Panc1 (cell line): ENCODE measurements around the gene NOL4L. TPM values are rescaled to one million over a fixed set of nuclear protein-coding genes. Genes with fewer than 3 reads are reported as not detected.

ENCODE experiments used
- ATAC-seq: fragments of 200-7000 bp; cut with Tn5 transposase; 2 replicates; pipeline ENCODE4 v1.9.1; 2020; ENCODE audit warnings: mild to moderate bottlenecking, moderate library complexity
- BruUV-seq: library from RNA; stranded (reverse); fragments of 400-500 nt; replicated peaks from 2 replicates; lab custom pipeline; 2021; lab: Mats Ljungman, UMichigan
- CTCF ChIA-PET: fragments of 300-600 bp; sonication (Branson Sonifier 250); formaldehyde crosslinking; loops from one replicate; lab custom pipeline; 2022; ENCODE audit warnings: antibody characterized with exemption; lab: Charles Lee
- POLR2A ChIA-PET: fragments of 300-600 bp; sonication (Branson Sonifier 250); formaldehyde crosslinking; loops from one replicate; lab custom pipeline; 2022; ENCODE audit warnings: antibody characterized with exemption; lab: Charles Lee
- DNase-seq: peaks from one replicate; pipeline ENCODE4 v3.0.0-alpha.2; 2010; ENCODE audit warnings: low read depth, low spot score
- H3K27ac ChIP-seq: 2 replicates; pipeline ENCODE4 v1.5.1; 2011; ENCODE audit warnings: mild to moderate bottlenecking, low read length, inconsistent platforms
- H3K27me3 ChIP-seq: fragments of 200-500 bp; sonication (Bioruptor generic); 2 replicates; pipeline ENCODE4 v1.6.0; 2014; ENCODE audit warnings: low read length, inconsistent platforms; ENCODE audit not compliant: control insufficient read depth, insufficient read depth
- H3K36me3 ChIP-seq: fragments of 200-500 bp; sonication (Bioruptor generic); 2 replicates; pipeline ENCODE4 v1.5.1; 2014; ENCODE audit warnings: inconsistent platforms, mild to moderate bottlenecking, low read length, moderate library complexity; ENCODE audit not compliant: control insufficient read depth, insufficient read depth
- H3K4me1 ChIP-seq: 2 replicates; pipeline ENCODE4 v1.5.1; 2011; ENCODE audit warnings: inconsistent platforms, mild to moderate bottlenecking, low read length, moderate library complexity; ENCODE audit not compliant: control insufficient read depth, insufficient read depth
- H3K4me3 ChIP-seq, 2 experiments: 2 replicates each; pipeline ENCODE4 v1.5.1; 2011 to 2012; ENCODE audit warnings: low read depth in 2 of 2, low read length in 2 of 2, mild to moderate bottlenecking in 2 of 2, inconsistent platforms in 1 of 2, moderate library complexity in 1 of 2
- H3K9me3 ChIP-seq: fragments of 200-500 bp; sonication (Bioruptor generic); 2 replicates; pipeline ENCODE4 v1.5.1; 2014; ENCODE audit warnings: low read depth, mild to moderate bottlenecking, inconsistent platforms, low read length, moderate library complexity; ENCODE audit not compliant: control insufficient read depth, insufficient read depth
- CTCF ChIP-seq: fragments of 450-650 bp; IDR thresholded peaks from 2 replicates; pipeline ENCODE4 v1.5.1; 2017; ENCODE audit warnings: mild to moderate bottlenecking
- POLR2AphosphoS5 ChIP-seq: IDR thresholded peaks from 2 replicates; pipeline ENCODE4 v1.6.1; 2012; ENCODE audit warnings: mild to moderate bottlenecking, low read depth, low read length, moderate library complexity
- SIN3A ChIP-seq: IDR thresholded peaks from 2 replicates; pipeline ENCODE4 v1.6.1; 2012; ENCODE audit warnings: low read depth, mild to moderate bottlenecking, low read length, moderate library complexity, borderline replicate concordance; ENCODE audit not compliant: insufficient read depth
- TCF7L2 ChIP-seq: IDR thresholded peaks from 2 replicates; pipeline ENCODE4 v1.6.1; 2011; ENCODE audit warnings: mild to moderate bottlenecking, low read depth, low read length, inconsistent platforms
- in situ Hi-C: cut with HindIII; loops from 2 replicates; pipeline ENCODE4 v1.10.0; 2016; ENCODE audit warnings: low sequenced_read_pairs, low pct_unique_long_range_greater_than_20kb
- intact Hi-C: fragments of 100-400 bp; cut with micrococcal nuclease; formaldehyde crosslinking; loops from one replicate; pipeline ENCODE4 v1.10.0; 2022; ENCODE audit not compliant: unreplicated experiment
- total RNA-seq: library from RNA; stranded (reverse); gene quantifications from one replicate; pipeline ENCODE4 v1.2.1, GENCODE V29; 2021; ENCODE audit not compliant: unreplicated experiment
- TF ChIP-seq, protein P1 (sequence below), 2 experiments: IDR thresholded peaks; 2 replicates each; pipeline ENCODE4 v1.6.1; 2011 to 2012; ENCODE audit warnings: low read depth in 2 of 2, control low read depth in 1 of 2, low read length in 1 of 2, mild to moderate bottlenecking in 1 of 2, moderate library complexity in 1 of 2; ENCODE audit not compliant: insufficient read depth in 1 of 2

The NOL4L gene
- total RNA-seq, 1 experiment from 2014 or later: 21.6 TPM

- ChIA-PET CTCF (no interaction called here), POLR2A (no interaction called here)
- in situ Hi-C loops (no loop called here), intact Hi-C loops (no loop called here)
- H3K36me3 ChIP-seq: no peaks in the 10 kb centered on the region
- no peaks in the 10 kb centered on the region for H3K9me3 ChIP-seq
- no peak overlapping the region for H3K4me3 ChIP-seq
- no peak overlapping the region for H3K27ac ChIP-seq
- no peaks in the 10 kb centered on the region for H3K27me3 ChIP-seq
- TF ChIP-seq SIN3A (no peak), POLR2AphosphoS5 (no peak), TCF7L2 (no peak), CTCF (no peak)
- TF ChIP-seq, protein P1, sequence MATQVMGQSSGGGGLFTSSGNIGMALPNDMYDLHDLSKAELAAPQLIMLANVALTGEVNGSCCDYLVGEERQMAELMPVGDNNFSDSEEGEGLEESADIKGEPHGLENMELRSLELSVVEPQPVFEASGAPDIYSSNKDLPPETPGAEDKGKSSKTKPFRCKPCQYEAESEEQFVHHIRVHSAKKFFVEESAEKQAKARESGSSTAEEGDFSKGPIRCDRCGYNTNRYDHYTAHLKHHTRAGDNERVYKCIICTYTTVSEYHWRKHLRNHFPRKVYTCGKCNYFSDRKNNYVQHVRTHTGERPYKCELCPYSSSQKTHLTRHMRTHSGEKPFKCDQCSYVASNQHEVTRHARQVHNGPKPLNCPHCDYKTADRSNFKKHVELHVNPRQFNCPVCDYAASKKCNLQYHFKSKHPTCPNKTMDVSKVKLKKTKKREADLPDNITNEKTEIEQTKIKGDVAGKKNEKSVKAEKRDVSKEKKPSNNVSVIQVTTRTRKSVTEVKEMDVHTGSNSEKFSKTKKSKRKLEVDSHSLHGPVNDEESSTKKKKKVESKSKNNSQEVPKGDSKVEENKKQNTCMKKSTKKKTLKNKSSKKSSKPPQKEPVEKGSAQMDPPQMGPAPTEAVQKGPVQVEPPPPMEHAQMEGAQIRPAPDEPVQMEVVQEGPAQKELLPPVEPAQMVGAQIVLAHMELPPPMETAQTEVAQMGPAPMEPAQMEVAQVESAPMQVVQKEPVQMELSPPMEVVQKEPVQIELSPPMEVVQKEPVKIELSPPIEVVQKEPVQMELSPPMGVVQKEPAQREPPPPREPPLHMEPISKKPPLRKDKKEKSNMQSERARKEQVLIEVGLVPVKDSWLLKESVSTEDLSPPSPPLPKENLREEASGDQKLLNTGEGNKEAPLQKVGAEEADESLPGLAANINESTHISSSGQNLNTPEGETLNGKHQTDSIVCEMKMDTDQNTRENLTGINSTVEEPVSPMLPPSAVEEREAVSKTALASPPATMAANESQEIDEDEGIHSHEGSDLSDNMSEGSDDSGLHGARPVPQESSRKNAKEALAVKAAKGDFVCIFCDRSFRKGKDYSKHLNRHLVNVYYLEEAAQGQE (IDR thresholded peaks at IDR 0.05; ENCODE audit: insufficient read depth in 1 of 2, low read depth in 2 of 2, low read length in 1 of 2): no peak
- H3K4me1 ChIP-seq: peaks cover 13% of the 10 kb centered on the region
- DNase-seq: no peak
- ATAC-seq: no peak
- no TSS peak for BruUV-seq
Measured at GRCh38 chr20:32566379-32567374, 18.5 kb downstream of the NOL4L start.

- no peaks in the 10 kb centered on the region for H3K27me3 ChIP-seq
- no peaks in the 10 kb centered on the region for H3K36me3 ChIP-seq
- H3K4me1 ChIP-seq: peaks cover 9% of the 10 kb centered on the region
- no peaks in the 10 kb centered on the region for H3K9me3 ChIP-seq
- no TSS peak for BruUV-seq
- H3K27ac ChIP-seq: no peak overlapping the region
- ChIA-PET POLR2A (no interaction called here), CTCF (no interaction called here)
- no peak overlapping the region for H3K4me3 ChIP-seq
- intact Hi-C loops: no loop called here
- no peak for DNase-seq
- no peak for ATAC-seq
- in situ Hi-C loops: no loop called here
- TF ChIP-seq TCF7L2 (no peak), CTCF (no peak), POLR2AphosphoS5 (no peak), SIN3A (no peak)
- TF ChIP-seq, protein P1 (IDR thresholded peaks at IDR 0.05; ENCODE audit: insufficient read depth in 1 of 2, low read depth in 2 of 2, low read length in 1 of 2): no peak
Measured at GRCh38 chr20:32565735-32566032, 19.4 kb downstream of the NOL4L start.
